Measurements from ENCODE around the gene UBAC2. TPM values are rescaled to one million over a fixed set of nuclear protein-coding genes. Genes with fewer than 3 reads are reported as not detected.

UBAC2 gene
- total and polyA plus RNA-seq, 2 donors (not counting 1 experiment from before 2014, with no cell fraction given) = 32.4 to 87.4 TPM

DNA sequence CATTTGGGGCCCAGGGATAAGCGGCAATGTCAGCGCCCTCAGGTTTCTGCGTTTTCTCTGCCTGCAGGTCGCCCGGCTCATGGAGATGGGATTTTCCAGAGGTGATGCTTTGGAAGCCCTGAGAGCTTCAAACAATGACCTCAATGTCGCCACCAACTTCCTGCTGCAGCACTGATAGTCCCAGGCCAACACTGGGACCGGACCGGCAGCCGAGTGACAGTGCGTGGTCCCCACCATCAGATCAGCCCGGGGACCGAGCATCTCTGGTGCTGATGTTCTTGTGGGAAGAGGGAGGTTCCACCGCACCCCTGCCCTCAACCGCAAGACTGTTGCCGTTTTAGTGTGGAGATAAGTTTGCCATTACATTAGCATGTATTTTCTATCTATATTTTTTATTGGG, 184.5 kb downstream of the UBAC2 start:
- H3K79me2 ChIP-seq (ENCODE audit: control insufficient read depth, insufficient read depth, low read length) = no peaks in the 10 kb centered on the region
- DNase-seq (ENCODE audit: low read depth in 2 of 2) = no peak
- no peaks in the 10 kb centered on the region for H3K9me3 ChIP-seq (ENCODE audit: control insufficient read depth, insufficient read depth, low read depth, low read length)
- H3K4me3 ChIP-seq (replicated peaks in 1 of 4; ENCODE audit: control extremely low read depth in 1 of 4, insufficient read depth in 1 of 4, low read depth in 3 of 4, low read length in 4 of 4) = no peak overlapping the region
- H3K4me1 ChIP-seq (ENCODE audit: control insufficient read depth, extremely low read depth, insufficient read depth, low read length) = no peaks in the 10 kb centered on the region
- no peaks in the 10 kb centered on the region for H4K20me1 ChIP-seq (ENCODE audit: control insufficient read depth, extremely low read depth, insufficient read depth, low read length)
- H2AFZ ChIP-seq (ENCODE audit: low read length) = no peak overlapping the region
- TF ChIP-seq EZH2 (IDR thresholded peaks at IDR 0.05; ENCODE audit: low read length, missing control alignments) (no peak), CTCF (conservative IDR thresholded peaks at IDR 0.05 in 1 of 2, IDR thresholded peaks at IDR 0.05 in 1 of 2; ENCODE audit: low read depth in 1 of 2, low read length in 2 of 2) (no peak)
- no peaks in the 10 kb centered on the region for H3K36me3 ChIP-seq (ENCODE audit: control insufficient read depth, insufficient read depth, low read length)
- no peak overlapping the region for H3K4me2 ChIP-seq (ENCODE audit: extremely low read depth, insufficient read depth, low read length)
- no peak overlapping the region for H3K27ac ChIP-seq (ENCODE audit: insufficient read depth, low read length)
- H3K9ac ChIP-seq (ENCODE audit: insufficient read depth, low read length) = no peak overlapping the region
- H3K27me3 ChIP-seq (ENCODE audit: control insufficient read depth, insufficient read depth, low read length) = no peaks in the 10 kb centered on the region

DNA sequence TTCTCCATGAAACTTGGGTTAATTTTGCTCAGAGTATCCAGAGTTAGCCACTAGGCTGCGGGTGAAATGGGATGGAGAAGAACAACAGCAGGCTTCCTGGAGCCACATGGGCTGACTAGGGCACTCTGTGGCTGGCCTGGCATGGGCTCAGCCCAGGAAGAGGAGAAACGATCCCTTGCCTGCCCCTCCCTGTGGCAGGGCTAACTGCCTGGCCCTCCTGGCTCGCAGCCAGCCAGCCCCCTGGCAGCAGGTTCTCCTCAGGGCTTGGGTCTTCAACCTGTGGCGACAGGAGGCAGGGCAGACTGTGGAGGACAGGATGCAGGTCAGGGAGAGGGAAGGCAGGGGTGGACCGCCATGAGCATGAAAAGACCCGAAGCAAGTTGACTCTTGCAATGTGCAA, 185.3 kb downstream of the UBAC2 start:
- H3K79me2 ChIP-seq (ENCODE audit: control insufficient read depth, insufficient read depth, low read length) = no peaks in the 10 kb centered on the region
- H2AFZ ChIP-seq (ENCODE audit: low read length) = no peak overlapping the region
- no peaks in the 10 kb centered on the region for H3K27me3 ChIP-seq (ENCODE audit: control insufficient read depth, insufficient read depth, low read length)
- H3K9me3 ChIP-seq (ENCODE audit: control insufficient read depth, insufficient read depth, low read depth, low read length) = no peaks in the 10 kb centered on the region
- no peak overlapping the region for H3K27ac ChIP-seq (ENCODE audit: insufficient read depth, low read length)
- no peaks in the 10 kb centered on the region for H4K20me1 ChIP-seq (ENCODE audit: control insufficient read depth, extremely low read depth, insufficient read depth, low read length)
- no peak overlapping the region for H3K4me3 ChIP-seq (replicated peaks in 1 of 4; ENCODE audit: control extremely low read depth in 1 of 4, insufficient read depth in 1 of 4, low read depth in 3 of 4, low read length in 4 of 4)
- no peak for TF ChIP-seq EZH2 (IDR thresholded peaks at IDR 0.05; ENCODE audit: low read length, missing control alignments)
- TF ChIP-seq CTCF (conservative IDR thresholded peaks at IDR 0.05 in 1 of 2, IDR thresholded peaks at IDR 0.05 in 1 of 2; ENCODE audit: low read depth in 1 of 2, low read length in 2 of 2) = no peak
- no peak overlapping the region for H3K9ac ChIP-seq (ENCODE audit: insufficient read depth, low read length)
- no peaks in the 10 kb centered on the region for H3K36me3 ChIP-seq (ENCODE audit: control insufficient read depth, insufficient read depth, low read length)
- H3K4me2 ChIP-seq (ENCODE audit: extremely low read depth, insufficient read depth, low read length) = no peak overlapping the region
- no peak for DNase-seq (ENCODE audit: low read depth in 2 of 2)
- no peaks in the 10 kb centered on the region for H3K4me1 ChIP-seq (ENCODE audit: control insufficient read depth, extremely low read depth, insufficient read depth, low read length)

GRCh38 chr13:99386495-99386894, 185.8 kb downstream of the UBAC2 start:
- DNase-seq (ENCODE audit: low read depth in 2 of 2) = no peak

More at GRCh38 chr13:99386495-99386894, 185.8 kb downstream of the UBAC2 start:
- Histone ChIP-seq H3K27ac (ENCODE audit: insufficient read depth, low read length) (no peak overlapping the region), H3K4me1 (ENCODE audit: control insufficient read depth, extremely low read depth, insufficient read depth, low read length) (no peaks in the 10 kb centered on the region), H2AFZ (ENCODE audit: low read length) (no peak overlapping the region), H3K79me2 (ENCODE audit: control insufficient read depth, insufficient read depth, low read length) (no peaks in the 10 kb centered on the region), H3K4me3 (replicated peaks in 1 of 4; ENCODE audit: control extremely low read depth in 1 of 4, insufficient read depth in 1 of 4, low read depth in 3 of 4, low read length in 4 of 4) (no peak overlapping the region), H3K36me3 (ENCODE audit: control insufficient read depth, insufficient read depth, low read length) (no peaks in the 10 kb centered on the region), H3K27me3 (ENCODE audit: control insufficient read depth, insufficient read depth, low read length) (no peaks in the 10 kb centered on the region), H3K9me3 (ENCODE audit: control insufficient read depth, insufficient read depth, low read depth, low read length) (no peaks in the 10 kb centered on the region), H3K4me2 (ENCODE audit: extremely low read depth, insufficient read depth, low read length) (no peak overlapping the region), H4K20me1 (ENCODE audit: control insufficient read depth, extremely low read depth, insufficient read depth, low read length) (no peaks in the 10 kb centered on the region), H3K9ac (ENCODE audit: insufficient read depth, low read length) (no peak overlapping the region)
- TF ChIP-seq CTCF (conservative IDR thresholded peaks at IDR 0.05 in 1 of 2, IDR thresholded peaks at IDR 0.05 in 1 of 2; ENCODE audit: low read depth in 1 of 2, low read length in 2 of 2) (no peak), EZH2 (IDR thresholded peaks at IDR 0.05; ENCODE audit: low read length, missing control alignments) (no peak)

All from fibroblast of lung (primary cell).